NCI-H2029 (cell line): Measurements from ENCODE around the gene FOXD4L6.
"Not testable (repeated sequence)": the region's sequence is repeated elsewhere in the genome, so short reads cannot be mapped to it uniquely, and the experiment has no call there.

ENCODE experiments used
- DNase-seq: peaks from one replicate; lab custom pipeline; 2025; lab: John Stamatoyannopoulos, UW

Gene FOXD4L6

DNA sequence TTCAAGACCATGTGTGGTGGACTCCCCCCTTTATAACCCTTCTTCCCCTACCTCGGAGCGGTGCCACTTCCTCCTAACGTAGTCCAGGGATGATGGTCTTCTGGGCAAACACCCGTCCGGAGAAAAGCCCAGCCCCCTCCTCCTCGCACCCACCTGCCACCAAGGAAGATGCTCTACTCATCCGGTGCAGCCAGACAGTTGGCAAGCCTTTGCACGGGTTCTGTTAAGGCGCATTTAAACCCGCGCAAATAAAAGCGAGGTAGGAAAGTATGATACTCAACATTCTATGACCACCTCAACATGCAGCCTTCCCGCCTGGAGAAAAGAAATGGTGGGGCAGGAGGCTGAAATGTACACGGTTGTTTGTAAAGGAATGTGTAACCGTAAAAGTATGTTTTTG is at the start of gene FOXD4L6:
Gene FOXD4L6 (minus strand): TSS at position 101 of the 400 bp plus-strand sequence. CDS start 298 bp downstream, outside the sequence.
- not testable (repeated sequence) for DNase-seq

DNA sequence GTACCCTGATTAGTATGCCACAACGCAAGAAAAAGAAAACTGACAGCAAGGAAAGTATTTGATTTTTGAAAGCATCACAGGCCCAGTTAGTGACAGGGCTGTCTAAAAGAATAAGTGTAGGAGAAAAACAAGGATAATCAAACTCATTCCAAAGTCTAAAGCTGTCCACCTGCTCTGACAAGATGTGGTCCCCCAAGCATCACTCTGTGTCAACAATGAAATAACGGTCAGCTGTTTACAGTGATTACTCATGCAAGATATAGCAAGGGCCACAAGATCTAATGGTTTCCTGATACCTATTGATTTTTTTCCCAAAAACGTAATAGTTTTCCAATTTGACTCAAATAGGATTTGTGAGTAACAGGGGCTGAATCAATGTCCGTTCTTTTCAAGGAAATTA is 46.5 kb upstream of the FOXD4L6 start:
- not testable (repeated sequence) for DNase-seq

DNA sequence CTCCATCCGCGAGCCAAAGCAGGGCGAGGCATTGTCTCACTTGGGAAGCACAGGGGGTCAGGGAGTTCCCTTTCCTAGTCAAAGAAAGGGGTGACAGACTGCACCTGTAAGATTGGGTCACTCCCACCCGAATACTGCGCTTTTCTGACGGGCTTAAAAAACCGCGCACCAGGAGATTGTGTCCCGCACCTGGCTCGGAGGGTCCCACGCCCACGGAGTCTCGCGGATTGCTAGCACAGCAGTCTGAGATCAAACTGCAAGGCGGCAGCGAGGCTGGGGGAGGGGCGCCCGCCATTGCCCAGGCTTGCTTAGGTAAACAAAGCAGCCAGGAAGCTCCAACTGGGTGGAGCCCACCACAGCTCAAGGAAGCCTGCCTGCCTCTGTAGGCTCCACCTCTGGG is 21.6 kb upstream of the FOXD4L6 start:
- not testable (repeated sequence) for DNase-seq

DNA sequence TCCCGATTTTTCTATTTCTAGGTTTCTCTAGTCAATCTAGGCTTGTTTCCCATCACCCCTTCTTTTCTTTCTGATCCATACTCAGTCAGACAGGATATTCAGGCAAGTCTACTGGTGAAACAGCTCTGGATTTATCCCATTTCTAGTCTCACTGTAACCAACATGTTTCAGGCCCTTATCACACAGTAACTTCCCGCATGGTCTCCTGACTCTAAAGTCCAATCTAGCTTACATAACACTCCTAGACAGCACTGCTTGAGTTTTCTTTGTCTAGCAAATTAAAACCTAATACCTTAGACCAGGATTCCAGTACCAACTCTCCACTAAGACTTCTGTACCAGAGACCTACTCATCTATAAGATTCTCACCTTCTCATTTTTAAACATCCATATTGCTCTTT is 13.4 kb upstream of the FOXD4L6 start:
- not testable (repeated sequence) for DNase-seq

DNA sequence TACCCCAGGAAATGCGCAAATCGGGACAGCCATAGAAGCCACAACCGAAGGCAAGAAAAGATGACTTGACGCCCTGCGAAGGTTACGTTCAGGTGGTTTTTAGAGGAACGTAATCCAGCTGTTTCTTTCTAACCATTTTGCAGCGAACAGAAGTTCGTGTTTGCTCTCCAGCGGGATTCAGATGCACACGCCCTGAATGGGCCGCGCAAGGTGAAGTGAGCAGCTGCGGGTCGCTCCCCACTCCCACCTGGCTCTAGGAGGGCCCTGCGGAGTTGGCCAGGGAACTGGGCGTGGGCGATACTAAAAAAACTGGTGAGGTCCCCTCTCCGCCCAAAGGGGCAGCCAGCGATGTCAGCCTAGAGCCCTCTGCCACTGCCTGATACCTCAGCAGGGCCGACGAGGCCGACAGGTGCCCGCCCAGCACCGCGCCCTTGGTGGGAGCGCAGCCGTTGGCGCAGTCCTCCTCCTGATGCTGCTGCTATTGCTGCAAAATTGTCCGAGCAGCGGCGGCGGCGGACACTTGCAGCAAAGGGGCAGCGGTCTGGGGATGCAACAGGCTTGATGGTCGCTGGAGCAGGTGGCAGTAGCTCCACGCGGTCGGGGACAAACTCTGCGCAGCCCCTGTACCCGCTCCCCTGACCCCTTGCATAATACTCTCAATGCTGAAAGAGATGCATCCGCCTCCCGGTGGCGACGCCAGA is 1.6 kb downstream of the FOXD4L6 start:
- not testable (repeated sequence) for DNase-seq

DNA sequence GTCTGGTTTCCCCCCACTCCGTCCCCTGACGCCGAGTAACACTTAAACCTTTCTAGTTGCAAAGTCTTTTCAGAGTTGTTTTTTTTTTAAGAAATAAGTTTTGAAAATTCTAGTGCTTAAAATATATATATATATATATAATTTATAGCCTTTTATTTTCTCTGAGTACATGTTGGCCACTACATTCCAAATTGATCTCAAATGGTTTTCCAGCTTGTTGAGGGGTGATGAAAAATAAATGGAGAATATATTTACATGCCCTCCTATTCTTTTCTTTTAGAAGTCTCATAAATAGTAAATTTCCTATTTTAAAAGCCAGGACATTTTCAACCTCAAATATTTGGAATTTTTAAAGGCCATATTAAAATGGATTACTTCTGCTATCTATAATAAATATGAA is 2.5 kb downstream of the FOXD4L6 start:
- DNase-seq, result not testable (repeated sequence)

DNA sequence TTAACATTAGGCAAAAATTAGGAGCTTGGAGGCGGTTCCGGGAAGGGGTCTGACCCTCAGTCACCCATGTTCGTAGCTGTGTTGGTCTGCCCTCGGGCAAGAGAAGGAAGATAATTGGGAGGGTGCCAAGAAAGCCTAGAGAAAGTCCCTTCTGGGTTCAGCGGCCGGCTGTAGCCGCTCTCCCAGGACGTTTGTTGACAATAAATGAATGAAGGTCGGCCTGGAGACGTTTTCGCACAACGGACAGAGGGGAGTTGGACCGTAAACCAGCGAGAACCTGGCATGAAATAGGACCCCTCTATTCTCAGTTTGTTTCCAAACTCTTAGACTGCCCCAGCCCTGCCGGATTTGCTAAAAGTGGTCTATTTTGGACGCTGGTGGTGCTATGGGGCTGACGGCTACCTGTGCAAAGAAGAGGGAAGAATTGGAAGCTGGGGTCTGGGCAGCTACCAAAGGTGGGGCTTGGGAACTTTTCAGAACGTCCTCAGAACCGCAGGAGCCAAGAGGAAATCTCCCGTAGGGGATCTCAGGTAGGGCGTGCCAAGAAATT is 3.3 kb downstream of the FOXD4L6 start:
- DNase-seq, result not testable (repeated sequence)

DNA sequence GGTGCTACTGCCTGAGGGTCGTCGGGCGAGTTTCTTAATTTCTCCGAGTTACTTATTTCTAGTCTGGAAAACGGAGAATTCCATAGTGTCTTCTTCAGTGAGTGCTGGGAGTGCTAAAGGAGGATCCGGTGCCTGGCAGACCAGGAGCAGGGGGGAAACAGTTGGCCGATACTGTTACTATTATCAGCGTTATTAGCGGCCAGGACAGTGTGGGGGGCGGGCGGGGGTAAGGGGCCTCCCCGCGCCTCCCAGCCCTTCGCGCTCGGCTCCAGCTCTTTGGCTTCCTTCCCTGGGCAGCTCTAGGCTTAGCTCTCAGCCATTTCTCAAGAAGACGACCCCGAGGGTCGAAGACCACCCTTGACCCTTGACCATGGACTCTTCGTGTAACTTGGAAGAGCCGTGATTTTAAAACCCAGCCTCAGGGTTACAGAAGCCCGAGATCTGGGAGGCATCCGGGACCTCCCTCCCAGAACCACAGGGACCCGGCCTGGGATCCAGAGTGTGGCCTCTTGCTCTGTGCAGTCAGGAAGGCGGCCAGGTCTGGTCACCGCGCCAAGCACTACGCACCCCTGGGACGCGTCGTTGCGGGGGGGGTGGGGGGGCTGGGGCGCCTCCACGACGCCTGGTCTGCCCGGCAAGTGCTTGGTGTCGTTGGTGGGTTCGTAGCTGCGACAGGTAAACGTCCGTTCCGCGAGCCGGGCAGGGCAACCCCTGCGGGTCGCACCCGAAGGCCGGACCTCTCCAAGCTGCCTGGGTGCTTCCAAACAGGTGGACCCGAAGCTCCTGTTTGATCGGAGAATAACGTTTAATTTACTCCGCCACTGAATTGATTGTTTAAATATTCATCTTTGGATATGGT is 4.0 kb downstream of the FOXD4L6 start:
- DNase-seq, result not testable (repeated sequence)

DNA sequence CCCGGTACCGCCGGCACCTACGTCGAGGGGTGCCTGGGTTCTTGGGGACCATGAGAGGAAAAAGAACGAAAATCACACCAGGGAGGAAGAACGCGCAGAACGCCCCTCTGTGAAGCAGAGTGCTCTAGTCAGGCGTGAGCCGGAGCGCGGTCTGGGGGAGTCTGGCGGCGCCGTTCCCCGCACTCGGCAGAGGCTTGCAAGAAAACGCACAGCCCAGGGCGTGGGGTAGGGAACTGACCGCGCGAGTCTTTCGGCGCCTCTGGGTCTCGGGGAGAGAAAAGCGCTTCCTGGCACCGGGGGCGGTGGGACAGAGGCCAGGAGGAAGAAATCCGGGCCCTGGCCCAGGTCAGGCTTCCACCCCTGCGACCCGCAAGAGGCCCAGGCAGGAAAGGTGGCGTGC is 4.7 kb downstream of the FOXD4L6 start:
- not testable (repeated sequence) for DNase-seq

DNA sequence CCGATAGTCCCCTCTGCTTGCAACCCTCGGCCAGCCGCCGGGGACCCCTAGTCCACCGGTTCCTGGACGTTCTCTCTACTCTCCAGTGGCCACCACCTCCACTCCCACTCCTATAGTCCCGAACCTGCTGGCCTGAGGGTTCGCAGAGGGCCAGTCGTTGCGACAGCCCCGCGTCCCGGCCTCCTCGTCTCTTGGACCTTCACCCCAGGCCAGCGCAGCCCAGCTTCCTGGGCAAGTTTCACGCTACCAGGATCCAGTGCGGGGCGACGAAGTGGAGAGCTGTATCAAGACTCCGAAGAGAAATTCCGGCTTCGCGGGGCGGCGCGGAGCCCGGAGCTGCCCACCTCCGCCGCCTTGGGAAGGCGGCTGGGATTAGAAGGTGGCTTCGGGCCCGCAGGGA is 5.1 kb downstream of the FOXD4L6 start:
- DNase-seq, result not testable (repeated sequence)

DNA sequence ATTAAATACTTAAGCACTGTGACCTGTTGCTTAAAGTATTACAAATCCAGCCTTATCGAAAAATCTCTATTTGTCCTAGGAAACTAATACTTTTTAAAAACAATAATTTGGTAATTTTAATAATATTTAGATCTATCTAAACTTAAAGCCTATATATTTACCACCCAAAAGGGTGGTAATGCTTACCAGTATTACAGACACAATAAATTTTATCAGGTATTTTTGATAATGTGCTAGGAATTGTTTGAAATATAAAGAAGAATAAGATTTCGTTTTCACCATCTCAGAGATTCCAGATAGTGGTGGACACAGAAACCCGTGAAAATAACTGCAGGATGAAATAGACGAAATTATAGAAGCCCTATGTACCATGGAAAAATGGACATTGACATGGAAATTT is 7.8 kb downstream of the FOXD4L6 start:
- DNase-seq, result not testable (repeated sequence)

DNA sequence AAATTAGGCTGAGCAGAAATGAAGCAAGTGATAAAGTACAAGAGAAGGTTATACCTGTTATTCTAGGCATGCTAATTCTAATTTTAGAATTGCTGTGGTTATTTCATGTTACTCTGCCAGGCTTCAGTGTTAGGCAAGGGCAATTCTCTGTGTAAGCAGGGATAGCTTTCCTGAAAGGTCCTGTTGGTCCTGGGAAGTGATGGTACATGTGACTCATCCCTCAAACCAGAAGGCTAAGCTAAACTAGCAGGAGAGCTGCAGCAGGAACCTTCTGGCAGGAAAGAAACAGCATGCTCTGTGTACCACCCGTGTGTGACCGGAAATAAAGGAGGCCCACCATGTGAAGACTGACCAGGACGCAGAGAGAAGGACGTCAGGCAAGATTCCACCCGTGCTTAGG is 8.8 kb downstream of the FOXD4L6 start:
- not testable (repeated sequence) for DNase-seq

DNA sequence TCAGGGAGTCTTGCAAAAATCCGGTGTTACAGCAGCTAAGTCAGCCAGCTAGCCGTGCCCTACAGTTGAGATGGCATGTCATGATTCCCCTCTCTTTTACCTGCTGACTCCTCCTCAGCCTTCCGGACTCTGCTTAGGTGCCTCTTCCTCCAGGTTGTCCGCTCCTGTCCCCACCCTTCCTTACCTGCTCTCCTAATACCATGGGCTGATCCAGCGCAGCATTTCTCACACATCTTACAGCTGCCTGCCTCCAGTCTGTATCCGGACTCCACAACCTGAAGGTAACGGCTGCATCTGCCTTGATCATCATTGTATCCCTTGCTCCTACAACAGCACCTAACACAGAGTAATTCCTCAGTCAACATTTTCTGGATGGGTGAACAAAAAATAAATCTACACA is 9.2 kb downstream of the FOXD4L6 start:
- not testable (repeated sequence) for DNase-seq

DNA sequence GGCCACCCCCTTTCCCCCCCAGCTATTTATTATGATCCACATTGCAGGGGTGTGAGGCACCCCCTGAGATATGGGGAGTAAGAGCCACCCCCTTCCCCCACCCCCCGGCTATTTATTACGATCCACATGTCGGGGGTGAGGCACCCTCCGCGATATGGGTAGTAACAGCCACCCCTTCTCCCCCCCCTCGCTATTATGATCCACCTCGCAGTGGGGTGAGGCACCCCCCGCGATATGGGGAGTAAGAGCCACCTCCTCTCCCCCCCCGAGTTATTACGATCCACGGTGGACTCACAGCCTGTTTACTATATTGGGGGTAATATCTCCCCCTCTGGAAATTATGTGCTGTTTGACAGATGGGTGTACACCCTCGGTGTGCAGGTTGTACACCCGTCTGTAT is 15.1 kb downstream of the FOXD4L6 start:
- DNase-seq, result not testable (repeated sequence)

DNA sequence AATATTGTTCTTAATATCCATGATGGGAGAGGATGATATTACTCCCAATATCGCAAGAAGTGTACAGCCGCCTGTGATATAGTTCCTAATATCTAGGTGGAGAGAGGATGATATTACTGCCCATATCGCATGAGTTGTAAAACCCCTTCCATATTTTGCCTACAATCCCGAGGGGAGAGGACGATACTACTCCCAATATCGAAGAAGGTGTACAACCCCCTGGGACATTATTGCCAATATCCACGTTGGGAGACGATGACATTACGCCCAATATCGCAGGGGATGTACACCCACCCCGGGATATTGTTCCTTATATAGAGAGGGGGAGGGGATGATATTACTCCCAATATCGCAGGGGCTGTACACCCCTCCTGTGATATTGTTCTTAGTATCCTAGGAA is 17.1 kb downstream of the FOXD4L6 start:
- not testable (repeated sequence) for DNase-seq

DNA sequence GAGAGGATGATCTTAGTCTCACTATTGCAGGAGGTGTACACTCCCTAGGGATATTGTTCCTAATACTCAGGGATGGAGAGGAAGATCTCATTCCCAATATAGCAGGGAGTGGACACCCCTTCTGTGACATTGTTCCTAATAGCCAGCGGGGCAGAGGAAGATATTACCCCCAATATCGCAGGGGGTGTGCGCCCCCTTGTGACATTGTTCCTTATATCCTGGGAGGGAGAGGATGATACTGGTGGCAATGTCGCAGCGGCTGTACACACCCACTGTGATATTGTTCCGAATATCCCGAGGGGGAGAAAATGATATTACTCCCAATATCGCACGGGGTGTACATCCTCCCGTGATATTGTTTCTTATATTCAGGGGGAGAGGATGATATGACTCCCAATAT is 17.6 kb downstream of the FOXD4L6 start:
- not testable (repeated sequence) for DNase-seq

DNA sequence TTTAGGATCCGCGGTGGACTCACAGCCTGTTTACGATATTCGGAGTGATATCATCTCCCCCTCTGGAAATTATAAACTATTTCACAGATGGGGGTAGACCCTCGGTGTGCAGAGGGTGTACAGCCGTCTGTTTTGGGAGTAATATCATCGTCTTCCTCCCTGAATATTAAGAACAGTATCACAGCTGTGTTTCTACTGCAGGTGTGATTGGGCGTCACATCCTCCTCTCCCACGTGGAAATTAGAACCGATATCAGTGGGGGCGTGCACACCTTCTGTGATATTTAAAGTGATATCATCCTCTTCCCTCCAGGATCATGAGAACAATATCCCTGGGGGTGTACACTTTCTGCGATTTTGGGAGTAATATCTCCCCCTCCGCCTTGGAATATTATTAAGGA is 19.2 kb downstream of the FOXD4L6 start:
- DNase-seq, result not testable (repeated sequence)

DNA sequence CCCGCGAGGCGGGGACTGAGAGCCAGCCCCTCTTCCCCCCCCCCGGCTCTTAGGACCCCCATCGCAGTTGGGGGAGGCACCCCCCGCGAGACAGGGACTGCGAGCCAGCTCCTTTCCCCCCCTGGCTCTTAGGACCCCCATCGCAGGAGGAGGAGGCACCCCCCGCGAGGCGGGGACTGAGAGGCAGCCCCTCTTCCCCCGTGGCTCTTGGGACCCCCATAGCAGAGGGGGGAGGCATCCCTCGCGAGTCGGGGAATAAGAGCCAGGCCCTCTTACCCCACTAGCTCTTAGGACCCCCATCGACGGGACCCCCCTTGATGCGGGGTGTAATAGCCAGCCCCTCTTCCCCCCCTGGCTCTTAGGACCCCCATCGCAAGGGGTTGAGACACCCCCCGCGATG is 19.7 kb downstream of the FOXD4L6 start:
- not testable (repeated sequence) for DNase-seq

DNA sequence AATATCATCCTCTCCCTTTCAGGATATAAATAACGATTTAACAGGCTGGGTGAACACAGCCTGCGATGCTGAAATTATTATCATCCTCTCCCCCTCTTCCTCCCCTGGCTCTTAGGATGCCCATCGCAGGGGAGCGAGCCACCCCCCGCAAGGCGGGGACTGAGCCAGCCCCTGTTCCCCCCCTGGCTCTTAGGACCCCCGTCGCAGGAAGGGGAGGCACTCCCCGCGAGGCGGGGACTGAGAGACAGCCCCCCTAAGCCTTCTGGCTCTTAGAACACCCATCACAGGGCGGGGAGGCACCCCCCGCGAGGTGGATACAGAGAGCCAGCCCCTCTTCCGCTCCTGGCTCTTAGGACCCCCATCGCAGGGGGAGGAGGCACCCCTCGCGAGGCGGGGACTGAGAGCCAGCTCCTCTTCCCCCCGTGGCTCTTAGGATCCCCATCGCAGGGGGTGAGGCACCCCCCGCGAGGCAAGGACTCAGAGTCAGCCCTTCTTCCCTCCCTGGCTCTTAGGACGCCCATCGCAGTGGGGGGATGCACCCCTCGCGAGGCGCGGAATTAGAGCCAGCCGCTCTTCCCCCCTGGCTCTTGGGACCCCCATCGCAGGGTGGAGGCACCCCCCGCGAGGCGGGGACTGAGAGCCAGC is 21.9 kb downstream of the FOXD4L6 start:
- DNase-seq, result not testable (repeated sequence)

DNA sequence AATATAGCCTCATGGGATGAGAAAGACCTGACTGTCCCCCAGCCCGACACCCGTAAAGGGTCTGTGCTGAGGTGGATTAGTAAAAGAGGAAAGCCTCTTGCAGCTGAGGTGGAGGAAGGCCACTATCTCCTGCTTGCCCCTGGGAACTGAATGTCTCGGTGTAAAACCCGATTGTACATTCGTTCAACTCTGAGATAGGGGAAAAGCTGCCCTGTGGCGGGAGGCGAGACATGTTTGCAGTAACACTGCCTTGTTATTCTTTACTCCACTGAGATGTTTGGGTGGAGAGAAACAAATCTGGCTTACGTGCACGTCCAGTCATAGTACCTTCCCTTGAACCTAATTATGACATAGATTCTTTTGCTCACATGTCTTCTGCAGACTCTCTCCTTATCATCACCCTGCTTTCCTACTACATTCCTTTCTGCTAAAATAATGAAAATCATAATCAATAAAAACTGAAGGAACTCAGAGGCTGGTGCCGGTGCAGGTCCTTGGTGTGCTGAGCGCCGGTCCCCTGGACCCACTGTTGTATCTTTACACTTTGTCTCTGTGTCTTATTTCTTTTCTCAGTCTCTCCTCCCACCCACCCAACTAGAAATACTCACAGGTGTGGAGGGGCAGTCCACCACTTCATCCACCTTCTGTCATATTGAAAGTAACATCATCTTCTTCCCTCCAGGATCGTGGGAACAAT is 22.8 kb downstream of the FOXD4L6 start:
- DNase-seq, result not testable (repeated sequence)

DNA sequence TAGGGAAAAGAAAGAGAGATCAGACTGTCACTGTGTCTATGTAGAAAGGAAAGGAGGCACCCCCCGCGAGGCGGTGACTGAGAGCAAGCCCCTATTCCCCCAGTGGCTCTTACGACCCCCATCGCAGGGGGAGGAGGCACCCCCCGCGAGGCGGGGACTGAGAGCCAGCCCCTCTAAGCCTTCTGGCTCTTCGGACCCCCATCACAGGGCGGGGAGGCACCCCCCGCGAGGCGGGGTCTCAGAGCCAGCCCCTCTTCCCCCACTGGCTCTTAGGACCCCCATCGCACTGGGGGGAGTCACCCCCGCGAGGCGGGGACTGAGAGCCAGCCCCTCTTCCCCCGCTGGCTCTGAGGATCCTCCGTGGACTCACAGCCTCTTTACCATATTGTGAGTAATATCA is 23.9 kb downstream of the FOXD4L6 start:
- DNase-seq, result not testable (repeated sequence)

DNA sequence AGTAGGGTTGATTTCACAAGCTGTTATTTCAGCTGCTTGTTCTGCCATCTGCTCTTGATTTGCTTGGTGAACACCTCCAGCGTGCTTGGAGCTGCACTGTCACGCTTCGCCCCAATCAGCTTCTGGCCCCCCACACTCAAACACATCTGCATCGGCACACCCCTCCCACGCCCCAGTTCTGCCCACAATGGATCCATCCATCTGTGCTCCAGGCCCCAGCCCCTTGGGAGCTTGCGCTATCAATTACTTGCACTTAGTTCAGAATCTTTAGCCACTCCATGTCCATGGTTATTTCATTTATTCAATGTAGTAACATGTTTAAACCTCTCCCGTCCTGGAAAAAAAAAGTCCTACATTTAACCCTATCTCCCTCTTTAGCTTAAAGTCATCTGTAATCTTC is 28.0 kb downstream of the FOXD4L6 start:
- DNase-seq, result not testable (repeated sequence)
